K562 (cell line): ENCODE results near the gene GPATCH4. TPM values are rescaled to one million over a fixed set of nuclear protein-coding genes. Genes with fewer than 3 reads are reported as not detected.

ENCODE experiments used
- ELF1 ChIP-seq: fragments of 200-800 bp; sonication (Bioruptor generic); IDR thresholded peaks from 2 replicates; pipeline ENCODE4 v1.6.1; 2016; ENCODE audit warnings: missing genetic modification characterization, missing compliant biosample characterization
- ELF4 ChIP-seq: fragments of 450-650 bp; formaldehyde crosslinking; IDR thresholded peaks from 2 replicates; pipeline ENCODE4 v1.4.0; 2022; ENCODE audit warnings: missing genetic modification characterization
- FOXP4 ChIP-seq: sonication (generic); formaldehyde crosslinking; IDR thresholded peaks from 2 replicates; pipeline ENCODE4 v1.8.0; 2022; ENCODE audit warnings: mild to moderate bottlenecking, missing genetic modification reagents, borderline replicate concordance
- GABPA ChIP-seq: fragments of 200-800 bp; sonication (Bioruptor generic); conservative IDR thresholded peaks from 2 replicates; pipeline ENCODE4 v1.6.1; 2016; ENCODE audit warnings: low read depth, missing genetic modification characterization, missing compliant biosample characterization
- GATAD2B ChIP-seq: fragments of 450-650 bp; IDR thresholded peaks from 2 replicates; pipeline ENCODE4 v1.6.1; 2017; ENCODE audit warnings: mild to moderate bottlenecking, borderline replicate concordance
- MGA ChIP-seq: fragments of 450-650 bp; IDR thresholded peaks from 2 replicates; pipeline ENCODE4 v1.6.1; 2016; ENCODE audit warnings: mild to moderate bottlenecking, moderate library complexity
- RAD51 ChIP-seq: fragments of 450-650 bp; IDR thresholded peaks from 2 replicates; pipeline ENCODE4 v1.7.1; 2016; ENCODE audit warnings: low read depth, mild to moderate bottlenecking, borderline replicate concordance
- STAT5B ChIP-seq: fragments of 250-450 bp; sonication (Bioruptor Pico); IDR thresholded peaks from 2 replicates; pipeline ENCODE4 v1.8.0; 2021; ENCODE audit warnings: mild to moderate bottlenecking, inconsistent platforms
- TCF7L2 ChIP-seq: fragments of 150-350 bp; IDR thresholded peaks from 2 replicates; pipeline ENCODE4 v1.6.1; 2016; ENCODE audit warnings: low read depth, mild to moderate bottlenecking, low read length, moderate library complexity
- ZNF740 ChIP-seq, 3 experiments: fragments of 200-800 bp in 1 of 3; sonication (Bioruptor generic) in 1 of 3; sonication (generic) in 1 of 3; formaldehyde crosslinking in 1 of 3; IDR thresholded peaks; 2 replicates each; pipeline versions ENCODE4 v1.6.1 to v1.8.0; 2016 to 2022; ENCODE audit warnings: mild to moderate bottlenecking in 2 of 3, missing compliant biosample characterization in 2 of 3, missing genetic modification characterization in 2 of 3, missing genetic modification reagents in 1 of 3
- polyA plus RNA-seq, 8 experiments: library from polyadenylated mRNA; depleted of rRNA in 4 of 8; stranded (reverse) in 5 of 8; unstranded in 3 of 8; fragments of >200 nt; fragmentation: Nextera tagmentation in 2 of 8; fragmentation: Illumina TruSeq in 1 of 8; extraction: Ambion mirVana in 2 of 8; extraction: Trizol in 1 of 8; gene quantifications; 2 replicates each; pipeline versions ENCODE4 v1.2.1 to v1.2.3, GENCODE V29; 2011 to 2014; ENCODE audit warnings: inconsistent platforms in 1 of 8, missing spikeins in 1 of 8
- total RNA-seq, 7 experiments: library from RNA; depleted of rRNA in 6 of 7; stranded (reverse); fragments of >200 nt in 6 of 7; fragmentation: Illumina TruSeq in 2 of 7; extraction: Trizol in 2 of 7; gene quantifications; 2 replicates each; pipeline versions ENCODE4 v1.2.1 to v1.2.3, GENCODE V29; 2011 to 2021; ENCODE audit warnings: low replicate concordance in 1 of 7

GPATCH4 gene
- total and polyA plus RNA-seq, 9 of the 15 experiments (the other 6 are each of a cell fraction or from before 2014, with no cell fraction given): 43.7 to 105 (median 76.5) TPM

- TF ChIP-seq ZNF740 (CRISPR knock-in tag; IDR thresholded peaks at IDR 0.05): no peak
- TF ChIP-seq ZNF740 (tag; IDR thresholded peaks at IDR 0.05): no peak
- TF ChIP-seq RAD51: no peak
- 0 out of 2 replicates have a peak, but pooled peaks have one; percentile 70 for TF ChIP-seq GATAD2B
- TF ChIP-seq STAT5B: no peak
- TF ChIP-seq TCF7L2: no peak
- TF ChIP-seq MGA: 0 out of 2 replicates have a peak, but pooled peaks have one; percentile 36
- 0 out of 2 replicates have a peak, but pooled peaks have one; percentile 4 for TF ChIP-seq ELF4 (CRISPR knock-in tag)
- peak; percentile 75 for TF ChIP-seq ELF1 (tag)
- 0 out of 2 replicates have a peak, but pooled peaks have one; percentile 27 for TF ChIP-seq FOXP4 (CRISPR knock-in tag)
- peak; percentile 68; the same call in 1 of the 2 replicates for TF ChIP-seq GABPA (tag)
Observed at GRCh38 chr1:156591432-156592157, 9.7 kb downstream of the GPATCH4 start, which contains the start of gene NAXE (continued).
